HL-60 (cell line): ENCODE data around the gene DCT.

Experiments used
- DNase-seq, 2 experiments: peaks; one replicate each; pipeline ENCODE4 v3.0.0-alpha.2; 2010 to 2020; ENCODE audit warnings: low read depth in 1 of 2, low spot score in 1 of 2
- H3K27ac ChIP-seq: fragments of 250-450 bp; sonication (Bioruptor Pico); replicated peaks from 2 replicates; pipeline ENCODE4 v1.5.1; 2020; ENCODE audit warnings: mild to moderate bottlenecking, moderate library complexity
- H3K27me3 ChIP-seq: fragments of 250-450 bp; sonication (Bioruptor Pico); 2 replicates; pipeline ENCODE4 v1.5.1; 2021; ENCODE audit warnings: mild to moderate bottlenecking, moderate library complexity; ENCODE audit not compliant: insufficient read depth, poor library complexity, severe bottlenecking
- H3K4me3 ChIP-seq: replicated peaks from 2 replicates; pipeline ENCODE4 v1.5.1; 2011; ENCODE audit warnings: mild to moderate bottlenecking, control low read depth, low read length; ENCODE audit not compliant: insufficient read depth
- GABPA ChIP-seq: IDR thresholded peaks from 2 replicates; pipeline ENCODE4 v1.6.1; 2012; ENCODE audit warnings: low read depth
- POLR2AphosphoS5 ChIP-seq: IDR thresholded peaks from 2 replicates; pipeline ENCODE4 v1.6.1; 2012; ENCODE audit warnings: low read depth
- SPI1 ChIP-seq: IDR thresholded peaks from 2 replicates; pipeline ENCODE4 v1.6.1; 2012; ENCODE audit warnings: low read depth, mild to moderate bottlenecking, borderline replicate concordance
- TF ChIP-seq, protein P1 (sequence below): IDR thresholded peaks from one replicate; pipeline ENCODE4 v1.5.1; 2011; ENCODE audit warnings: low read length, control low read depth, inconsistent platforms; ENCODE audit not compliant: insufficient read depth
- TF ChIP-seq, protein P2 (sequence below): IDR thresholded peaks from 2 replicates; pipeline ENCODE4 v1.6.1; 2012; ENCODE audit warnings: low read depth; ENCODE audit not compliant: insufficient replicate concordance

DCT gene

DNA sequence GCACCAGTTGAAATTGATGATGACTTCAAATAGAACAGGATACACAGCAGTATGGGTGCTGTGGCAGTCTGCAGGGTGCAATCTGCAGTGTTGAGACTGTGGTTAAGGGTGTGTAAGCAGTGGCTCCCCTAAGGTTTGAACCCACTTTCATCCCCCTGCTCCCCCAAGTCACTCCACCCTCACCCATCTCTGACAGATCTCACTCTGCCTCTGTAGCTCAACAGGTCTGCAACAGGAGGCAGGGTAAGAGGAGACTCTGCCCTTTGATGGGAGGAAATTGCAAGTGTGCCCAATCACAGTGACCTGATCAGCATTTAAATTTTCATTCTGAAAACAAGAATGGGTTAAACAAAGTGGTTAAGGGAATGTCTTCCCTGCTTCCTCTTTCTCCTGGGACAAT, 92.4 kb downstream of the DCT start:
- Histone ChIP-seq H3K27ac (no peak overlapping the region), H3K27me3 (peaks cover 2% of the 10 kb centered on the region), H3K4me3 (no peak overlapping the region)
- DNase-seq, result no peak
- TF ChIP-seq, protein P1, sequence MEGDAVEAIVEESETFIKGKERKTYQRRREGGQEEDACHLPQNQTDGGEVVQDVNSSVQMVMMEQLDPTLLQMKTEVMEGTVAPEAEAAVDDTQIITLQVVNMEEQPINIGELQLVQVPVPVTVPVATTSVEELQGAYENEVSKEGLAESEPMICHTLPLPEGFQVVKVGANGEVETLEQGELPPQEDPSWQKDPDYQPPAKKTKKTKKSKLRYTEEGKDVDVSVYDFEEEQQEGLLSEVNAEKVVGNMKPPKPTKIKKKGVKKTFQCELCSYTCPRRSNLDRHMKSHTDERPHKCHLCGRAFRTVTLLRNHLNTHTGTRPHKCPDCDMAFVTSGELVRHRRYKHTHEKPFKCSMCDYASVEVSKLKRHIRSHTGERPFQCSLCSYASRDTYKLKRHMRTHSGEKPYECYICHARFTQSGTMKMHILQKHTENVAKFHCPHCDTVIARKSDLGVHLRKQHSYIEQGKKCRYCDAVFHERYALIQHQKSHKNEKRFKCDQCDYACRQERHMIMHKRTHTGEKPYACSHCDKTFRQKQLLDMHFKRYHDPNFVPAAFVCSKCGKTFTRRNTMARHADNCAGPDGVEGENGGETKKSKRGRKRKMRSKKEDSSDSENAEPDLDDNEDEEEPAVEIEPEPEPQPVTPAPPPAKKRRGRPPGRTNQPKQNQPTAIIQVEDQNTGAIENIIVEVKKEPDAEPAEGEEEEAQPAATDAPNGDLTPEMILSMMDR, result no peak
- no peak for TF ChIP-seq SPI1
- TF ChIP-seq POLR2AphosphoS5, result no peak
- no peak for TF ChIP-seq GABPA
- TF ChIP-seq, protein P2, sequence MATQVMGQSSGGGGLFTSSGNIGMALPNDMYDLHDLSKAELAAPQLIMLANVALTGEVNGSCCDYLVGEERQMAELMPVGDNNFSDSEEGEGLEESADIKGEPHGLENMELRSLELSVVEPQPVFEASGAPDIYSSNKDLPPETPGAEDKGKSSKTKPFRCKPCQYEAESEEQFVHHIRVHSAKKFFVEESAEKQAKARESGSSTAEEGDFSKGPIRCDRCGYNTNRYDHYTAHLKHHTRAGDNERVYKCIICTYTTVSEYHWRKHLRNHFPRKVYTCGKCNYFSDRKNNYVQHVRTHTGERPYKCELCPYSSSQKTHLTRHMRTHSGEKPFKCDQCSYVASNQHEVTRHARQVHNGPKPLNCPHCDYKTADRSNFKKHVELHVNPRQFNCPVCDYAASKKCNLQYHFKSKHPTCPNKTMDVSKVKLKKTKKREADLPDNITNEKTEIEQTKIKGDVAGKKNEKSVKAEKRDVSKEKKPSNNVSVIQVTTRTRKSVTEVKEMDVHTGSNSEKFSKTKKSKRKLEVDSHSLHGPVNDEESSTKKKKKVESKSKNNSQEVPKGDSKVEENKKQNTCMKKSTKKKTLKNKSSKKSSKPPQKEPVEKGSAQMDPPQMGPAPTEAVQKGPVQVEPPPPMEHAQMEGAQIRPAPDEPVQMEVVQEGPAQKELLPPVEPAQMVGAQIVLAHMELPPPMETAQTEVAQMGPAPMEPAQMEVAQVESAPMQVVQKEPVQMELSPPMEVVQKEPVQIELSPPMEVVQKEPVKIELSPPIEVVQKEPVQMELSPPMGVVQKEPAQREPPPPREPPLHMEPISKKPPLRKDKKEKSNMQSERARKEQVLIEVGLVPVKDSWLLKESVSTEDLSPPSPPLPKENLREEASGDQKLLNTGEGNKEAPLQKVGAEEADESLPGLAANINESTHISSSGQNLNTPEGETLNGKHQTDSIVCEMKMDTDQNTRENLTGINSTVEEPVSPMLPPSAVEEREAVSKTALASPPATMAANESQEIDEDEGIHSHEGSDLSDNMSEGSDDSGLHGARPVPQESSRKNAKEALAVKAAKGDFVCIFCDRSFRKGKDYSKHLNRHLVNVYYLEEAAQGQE, result no peak
